Measurements from ENCODE around the gene MTMR3.

DNA sequence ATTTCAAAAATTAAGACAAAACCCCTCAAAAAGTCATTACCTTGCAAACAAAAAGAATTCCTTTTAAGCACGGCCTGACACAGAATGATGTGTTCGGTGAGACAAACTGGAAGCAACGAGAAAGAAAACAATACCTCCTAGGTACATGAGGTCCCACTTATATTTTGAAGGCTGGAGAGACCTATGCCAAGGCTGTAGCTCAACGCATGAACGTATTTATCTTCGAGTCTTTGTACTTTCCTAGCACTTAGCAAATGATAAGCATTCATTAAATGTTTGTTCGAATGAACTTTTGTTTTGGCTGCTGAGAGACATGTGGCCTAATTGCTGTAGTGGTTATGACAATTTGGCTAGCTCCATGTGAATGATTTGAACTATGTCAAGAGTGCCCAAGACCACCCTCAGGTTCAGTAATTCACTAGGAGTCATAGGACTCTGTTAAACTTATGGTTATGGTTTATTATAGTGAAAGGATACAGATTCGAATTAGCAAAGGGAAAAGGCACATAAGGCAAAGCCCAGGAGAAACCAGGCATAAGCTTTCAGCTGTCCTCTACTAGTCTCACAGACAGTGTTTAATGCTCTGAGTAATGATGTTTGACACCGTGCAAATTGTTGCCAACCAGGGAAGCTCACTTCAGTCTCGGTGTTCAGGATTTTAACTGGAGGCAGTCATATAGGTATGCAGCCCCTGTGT, 171.2 kb downstream of the MTMR3 start:
- no peak for TF ChIP-seq POLR2A (IDR thresholded peaks at IDR 0.05; ENCODE audit: low read depth, low read length)
- no peak for TF ChIP-seq TAF1 (IDR thresholded peaks at IDR 0.05; ENCODE audit: borderline replicate concordance, low read depth, low read length)
- no peak for TF ChIP-seq POLR2AphosphoS5 (IDR thresholded peaks at IDR 0.05; ENCODE audit: low read depth, low read length)

All from GM12892 (cell line).